Endodermal cell (in vitro differentiated cells): Measurements from ENCODE around the gene CDH23. TPM values are rescaled to one million over a fixed set of nuclear protein-coding genes. Genes with fewer than 3 reads are reported as not detected.

Source experiments
- DNase-seq: peaks from one replicate; pipeline ENCODE4 v3.0.0-alpha.2; 2017
- H3K27ac ChIP-seq: 2 replicates; pipeline ENCODE4 v1.5.1; 2013; ENCODE audit warnings: mild to moderate bottlenecking, low read depth, low read length, moderate library complexity
- H3K27me3 ChIP-seq: 2 replicates; pipeline ENCODE4 v1.6.1; 2013; ENCODE audit warnings: mild to moderate bottlenecking, low read length, moderate library complexity; ENCODE audit not compliant: insufficient read depth, control insufficient read depth, poor library complexity, severe bottlenecking
- H3K36me3 ChIP-seq: 2 replicates; pipeline ENCODE4 v1.7.0; 2013; ENCODE audit warnings: mild to moderate bottlenecking, low read length, moderate library complexity; ENCODE audit not compliant: control insufficient read depth, insufficient read depth
- H3K4me1 ChIP-seq: one replicate; pipeline ENCODE4 v1.7.0; 2013; ENCODE audit warnings: low read length; ENCODE audit not compliant: control insufficient read depth, insufficient read depth
- H3K4me3 ChIP-seq: 2 replicates; pipeline ENCODE4 v1.5.1; 2013; ENCODE audit warnings: mild to moderate bottlenecking, low read length, moderate library complexity
- H3K9ac ChIP-seq: 2 replicates; pipeline ENCODE4 v1.6.1; 2013; ENCODE audit warnings: mild to moderate bottlenecking, low read length, moderate library complexity; ENCODE audit not compliant: poor library complexity, severe bottlenecking; ENCODE audit errors: extremely low read depth
- H3K9me3 ChIP-seq: 2 replicates; pipeline ENCODE4 v1.6.1; 2013; ENCODE audit warnings: mild to moderate bottlenecking, low read length, moderate library complexity; ENCODE audit not compliant: control insufficient read depth
- H3K27ac Mint-ChIP-seq: 2 replicates; pipeline ENCODE4 v1.8.0; 2020; ENCODE audit warnings: mixed read lengths
- H3K27me3 Mint-ChIP-seq: 2 replicates; pipeline ENCODE4 v1.8.0; 2021; ENCODE audit warnings: mild to moderate bottlenecking, mixed read lengths; ENCODE audit not compliant: insufficient read depth
- H3K36me3 Mint-ChIP-seq: 2 replicates; pipeline ENCODE4 v1.8.0; 2020; ENCODE audit warnings: low read depth, mixed read lengths
- H3K4me1 Mint-ChIP-seq: 2 replicates; pipeline ENCODE4 v1.8.0; 2020; ENCODE audit warnings: mixed read lengths
- H3K4me3 Mint-ChIP-seq: 2 replicates; pipeline ENCODE4 v1.8.0; 2020; ENCODE audit warnings: mild to moderate bottlenecking, moderate library complexity, mixed read lengths
- H3K9me3 Mint-ChIP-seq: 2 replicates; pipeline ENCODE4 v1.8.0; 2020; ENCODE audit warnings: mild to moderate bottlenecking, mixed read lengths
- CTCF ChIP-seq: fragments of 200-600 bp; sonication (generic); conservative IDR thresholded peaks from 2 replicates; pipeline ENCODE4 v1.5.0; 2021; ENCODE audit warnings: antibody characterized with exemption, mild to moderate bottlenecking
- whole genome bisulfite sequencing, 2 experiments: methylation state at CpG; one replicate each; pipeline versions ENCODE4 v1.1.5 to v1.1.7; 2013; ENCODE audit warnings: missing lambda C conversion rate in 2 of 2, mixed read lengths in 1 of 2; ENCODE audit not compliant: insufficient coverage in 1 of 2, insufficient read length in 1 of 2; 5-methylcytosine and 5-hydroxymethylcytosine counted together
- total RNA-seq, 2 donors: library from RNA; stranded (reverse); fragmentation: NEBNext Ultra II Directional in 1 of 2; extraction: Animal tissue kit (Norgen Biotek cat#: 25700) in 1 of 2; gene quantifications; 2 replicates in 1 of 2; 3 replicates in 1 of 2; pipeline ENCODE4 v1.2.1, GENCODE V29; 2021

The CDH23 gene
- total RNA-seq, 2 donors from 2014 or later, result 2.1 to 4.2 TPM

DNA sequence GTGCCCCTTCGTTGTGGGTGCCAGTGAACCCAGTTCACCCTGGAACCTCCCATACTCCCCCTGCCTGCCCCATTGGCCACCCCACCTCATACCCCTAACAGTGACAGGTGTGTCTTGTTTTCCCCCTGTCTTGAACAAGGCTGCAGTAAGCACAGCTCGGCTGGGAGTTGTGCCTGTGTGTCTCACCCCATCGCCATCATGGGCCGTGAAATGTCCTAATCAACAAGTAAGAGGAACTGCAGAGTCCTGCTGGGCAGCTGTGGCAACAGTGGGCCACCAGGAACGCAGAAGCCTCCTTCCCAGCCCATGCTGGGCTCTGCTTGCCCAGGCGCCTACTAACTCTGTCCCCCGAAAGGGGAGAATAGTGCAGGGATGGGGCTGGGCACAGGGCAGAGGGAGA, 231.2 kb downstream of the CDH23 start:
- H3K36me3 ChIP-seq, result no peaks in the 10 kb centered on the region
- TF ChIP-seq CTCF, result no peak
- WGBS, 2 experiments, result 77 to 96% methylated on average over 4 to 7 of the region's 7 CpGs
- H3K4me3 ChIP-seq, result no peak overlapping the region
- peaks cover 21% of the 10 kb centered on the region for H3K4me1 ChIP-seq
- DNase-seq, result peak; percentile 76
- Mint-ChIP-seq H3K4me1 (peaks cover 69% of the 10 kb centered on the region), H3K4me3 (no peak overlapping the region), H3K27me3 (no peaks in the 10 kb centered on the region), H3K27ac (no peak overlapping the region), H3K36me3 (no peaks in the 10 kb centered on the region), H3K9me3 (no peaks in the 10 kb centered on the region)
- H3K27me3 ChIP-seq, result no peaks in the 10 kb centered on the region
- H3K9me3 ChIP-seq, result no peaks in the 10 kb centered on the region
- no peak overlapping the region for H3K27ac ChIP-seq
- H3K9ac ChIP-seq, result no peak overlapping the region

DNA sequence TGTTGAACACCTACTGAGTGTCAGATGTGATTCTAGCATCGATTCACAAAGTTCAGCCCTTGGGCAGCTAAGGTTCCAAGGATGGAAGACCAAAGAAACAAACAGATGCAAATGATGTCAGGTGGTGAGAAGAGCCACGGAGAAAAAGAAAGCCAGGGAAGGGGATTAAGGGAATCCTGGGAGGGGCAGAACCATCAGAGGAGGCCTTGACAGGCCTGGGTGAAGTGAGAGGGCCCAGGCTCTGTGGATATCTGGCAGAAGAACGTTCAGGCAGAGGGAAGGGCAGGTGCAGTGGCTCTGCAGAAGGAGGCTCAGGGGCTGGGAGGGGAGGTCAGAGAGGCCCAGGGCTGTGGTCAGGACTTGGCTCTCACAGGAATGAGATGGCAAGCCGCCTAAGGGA, 232.4 kb downstream of the CDH23 start:
- no peaks in the 10 kb centered on the region for H3K27me3 Mint-ChIP-seq
- no peak overlapping the region for H3K27ac ChIP-seq
- peaks cover 69% of the 10 kb centered on the region for H3K4me1 Mint-ChIP-seq
- no peaks in the 10 kb centered on the region for H3K9me3 Mint-ChIP-seq
- H3K9me3 ChIP-seq, result no peaks in the 10 kb centered on the region
- no peak overlapping the region for H3K4me3 Mint-ChIP-seq
- no peaks in the 10 kb centered on the region for H3K36me3 ChIP-seq
- no peak overlapping the region for H3K9ac ChIP-seq
- H3K27ac Mint-ChIP-seq, result no peak overlapping the region
- H3K4me1 ChIP-seq, result peaks cover 21% of the 10 kb centered on the region
- no peak overlapping the region for H3K4me3 ChIP-seq
- WGBS, 2 experiments, result 48 to 55% methylated on average over 4 of the region's 4 CpGs
- TF ChIP-seq CTCF, result no peak
- no peaks in the 10 kb centered on the region for H3K36me3 Mint-ChIP-seq
- DNase-seq, result peak; percentile 62
- H3K27me3 ChIP-seq, result no peaks in the 10 kb centered on the region

- WGBS, 2 experiments, result 90% methylated on average over 5 of the region's 5 CpGs; no CpG with 5 or more reads in 1 of the 2 experiments
- H3K4me3 ChIP-seq, result no peak overlapping the region
- Mint-ChIP-seq H3K36me3 (no peaks in the 10 kb centered on the region), H3K27ac (no peak overlapping the region), H3K4me1 (peaks cover 78% of the 10 kb centered on the region), H3K9me3 (no peaks in the 10 kb centered on the region), H3K4me3 (no peak overlapping the region), H3K27me3 (peaks cover 7% of the 10 kb centered on the region)
- H3K27ac ChIP-seq, result no peak overlapping the region
- H3K9ac ChIP-seq, result no peak overlapping the region
- no peak for DNase-seq
- no peaks in the 10 kb centered on the region for H3K27me3 ChIP-seq
- no peak for TF ChIP-seq CTCF
- H3K9me3 ChIP-seq, result no peaks in the 10 kb centered on the region
- peaks cover 29% of the 10 kb centered on the region for H3K4me1 ChIP-seq
- no peaks in the 10 kb centered on the region for H3K36me3 ChIP-seq
These were observed 233.4 kb downstream of the CDH23 start for GRCh38 chr10:71630168-71630567.
